ENCODE results near the gene APBA1. TPM values are rescaled to one million over a fixed set of nuclear protein-coding genes. Genes with fewer than 3 reads are reported as not detected.

Gene APBA1
- total RNA-seq, 1 experiment from 2014 or later, result 0.05 TPM

DNA sequence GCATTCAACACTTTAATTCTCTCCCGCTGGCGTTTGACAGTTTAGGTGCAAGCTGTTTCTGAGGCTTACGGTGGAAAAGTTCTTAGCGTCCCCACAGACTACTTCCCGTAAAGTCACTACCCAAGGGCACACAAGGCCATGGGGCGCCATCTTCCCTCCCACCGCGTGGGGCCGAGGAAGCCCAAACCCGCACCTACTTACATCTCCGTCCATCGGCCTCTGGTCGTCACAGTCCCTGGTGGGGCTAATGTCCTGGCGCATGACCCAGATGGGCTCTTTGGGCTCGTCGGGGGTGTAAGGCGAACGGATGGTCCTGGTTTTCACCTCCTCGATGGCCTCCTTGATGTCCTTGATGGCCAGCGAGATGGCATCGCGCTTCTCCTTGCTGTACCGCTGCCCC is 156.4 kb downstream of the APBA1 start:
- Histone ChIP-seq H3K36me3 (ENCODE audit: control insufficient read depth, insufficient read depth, low read length) (no peaks in the 10 kb centered on the region), H3K4me3 (ENCODE audit: low read depth in 2 of 2, low read length in 2 of 2) (no peak overlapping the region), H3K27me3 (ENCODE audit: control insufficient read depth, insufficient read depth, low read length) (no peaks in the 10 kb centered on the region), H3K27ac (ENCODE audit: low read length) (no peak overlapping the region), H3K4me1 (ENCODE audit: control insufficient read depth, insufficient read depth, low read length) (no peaks in the 10 kb centered on the region), H3K9me3 (ENCODE audit: control insufficient read depth, insufficient read depth, low read depth, low read length) (no peaks in the 10 kb centered on the region)
- DNase-seq (ENCODE audit: low read depth, low spot score), result no peak
- intact Hi-C loops (cut with micrococcal nuclease; ENCODE audit: unreplicated experiment), result no loop called here
- ATAC-seq, result no peak
- ChIA-PET CTCF (no interaction called here), POLR2A (no interaction called here)
- BruUV-seq (replicated peaks), result no TSS peak
- TF ChIP-seq, protein P1, sequence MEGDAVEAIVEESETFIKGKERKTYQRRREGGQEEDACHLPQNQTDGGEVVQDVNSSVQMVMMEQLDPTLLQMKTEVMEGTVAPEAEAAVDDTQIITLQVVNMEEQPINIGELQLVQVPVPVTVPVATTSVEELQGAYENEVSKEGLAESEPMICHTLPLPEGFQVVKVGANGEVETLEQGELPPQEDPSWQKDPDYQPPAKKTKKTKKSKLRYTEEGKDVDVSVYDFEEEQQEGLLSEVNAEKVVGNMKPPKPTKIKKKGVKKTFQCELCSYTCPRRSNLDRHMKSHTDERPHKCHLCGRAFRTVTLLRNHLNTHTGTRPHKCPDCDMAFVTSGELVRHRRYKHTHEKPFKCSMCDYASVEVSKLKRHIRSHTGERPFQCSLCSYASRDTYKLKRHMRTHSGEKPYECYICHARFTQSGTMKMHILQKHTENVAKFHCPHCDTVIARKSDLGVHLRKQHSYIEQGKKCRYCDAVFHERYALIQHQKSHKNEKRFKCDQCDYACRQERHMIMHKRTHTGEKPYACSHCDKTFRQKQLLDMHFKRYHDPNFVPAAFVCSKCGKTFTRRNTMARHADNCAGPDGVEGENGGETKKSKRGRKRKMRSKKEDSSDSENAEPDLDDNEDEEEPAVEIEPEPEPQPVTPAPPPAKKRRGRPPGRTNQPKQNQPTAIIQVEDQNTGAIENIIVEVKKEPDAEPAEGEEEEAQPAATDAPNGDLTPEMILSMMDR (IDR thresholded peaks at IDR 0.05), result no peak
- TF ChIP-seq TCF7L2 (IDR thresholded peaks at IDR 0.05; ENCODE audit: low read depth, low read length) (no peak), POLR2AphosphoS5 (IDR thresholded peaks at IDR 0.05; ENCODE audit: low read depth, low read length) (no peak), SIN3A (IDR thresholded peaks at IDR 0.05; ENCODE audit: borderline replicate concordance, insufficient read depth, low read depth, low read length) (no peak)
- TF ChIP-seq, protein P2, sequence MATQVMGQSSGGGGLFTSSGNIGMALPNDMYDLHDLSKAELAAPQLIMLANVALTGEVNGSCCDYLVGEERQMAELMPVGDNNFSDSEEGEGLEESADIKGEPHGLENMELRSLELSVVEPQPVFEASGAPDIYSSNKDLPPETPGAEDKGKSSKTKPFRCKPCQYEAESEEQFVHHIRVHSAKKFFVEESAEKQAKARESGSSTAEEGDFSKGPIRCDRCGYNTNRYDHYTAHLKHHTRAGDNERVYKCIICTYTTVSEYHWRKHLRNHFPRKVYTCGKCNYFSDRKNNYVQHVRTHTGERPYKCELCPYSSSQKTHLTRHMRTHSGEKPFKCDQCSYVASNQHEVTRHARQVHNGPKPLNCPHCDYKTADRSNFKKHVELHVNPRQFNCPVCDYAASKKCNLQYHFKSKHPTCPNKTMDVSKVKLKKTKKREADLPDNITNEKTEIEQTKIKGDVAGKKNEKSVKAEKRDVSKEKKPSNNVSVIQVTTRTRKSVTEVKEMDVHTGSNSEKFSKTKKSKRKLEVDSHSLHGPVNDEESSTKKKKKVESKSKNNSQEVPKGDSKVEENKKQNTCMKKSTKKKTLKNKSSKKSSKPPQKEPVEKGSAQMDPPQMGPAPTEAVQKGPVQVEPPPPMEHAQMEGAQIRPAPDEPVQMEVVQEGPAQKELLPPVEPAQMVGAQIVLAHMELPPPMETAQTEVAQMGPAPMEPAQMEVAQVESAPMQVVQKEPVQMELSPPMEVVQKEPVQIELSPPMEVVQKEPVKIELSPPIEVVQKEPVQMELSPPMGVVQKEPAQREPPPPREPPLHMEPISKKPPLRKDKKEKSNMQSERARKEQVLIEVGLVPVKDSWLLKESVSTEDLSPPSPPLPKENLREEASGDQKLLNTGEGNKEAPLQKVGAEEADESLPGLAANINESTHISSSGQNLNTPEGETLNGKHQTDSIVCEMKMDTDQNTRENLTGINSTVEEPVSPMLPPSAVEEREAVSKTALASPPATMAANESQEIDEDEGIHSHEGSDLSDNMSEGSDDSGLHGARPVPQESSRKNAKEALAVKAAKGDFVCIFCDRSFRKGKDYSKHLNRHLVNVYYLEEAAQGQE (IDR thresholded peaks at IDR 0.05; ENCODE audit: insufficient read depth in 1 of 2, low read depth in 2 of 2, low read length in 1 of 2), result no peak
- in situ Hi-C loops (cut with HindIII; ENCODE audit: low pct_unique_long_range_greater_than_20kb, low sequenced_read_pairs), result no loop called here

DNA sequence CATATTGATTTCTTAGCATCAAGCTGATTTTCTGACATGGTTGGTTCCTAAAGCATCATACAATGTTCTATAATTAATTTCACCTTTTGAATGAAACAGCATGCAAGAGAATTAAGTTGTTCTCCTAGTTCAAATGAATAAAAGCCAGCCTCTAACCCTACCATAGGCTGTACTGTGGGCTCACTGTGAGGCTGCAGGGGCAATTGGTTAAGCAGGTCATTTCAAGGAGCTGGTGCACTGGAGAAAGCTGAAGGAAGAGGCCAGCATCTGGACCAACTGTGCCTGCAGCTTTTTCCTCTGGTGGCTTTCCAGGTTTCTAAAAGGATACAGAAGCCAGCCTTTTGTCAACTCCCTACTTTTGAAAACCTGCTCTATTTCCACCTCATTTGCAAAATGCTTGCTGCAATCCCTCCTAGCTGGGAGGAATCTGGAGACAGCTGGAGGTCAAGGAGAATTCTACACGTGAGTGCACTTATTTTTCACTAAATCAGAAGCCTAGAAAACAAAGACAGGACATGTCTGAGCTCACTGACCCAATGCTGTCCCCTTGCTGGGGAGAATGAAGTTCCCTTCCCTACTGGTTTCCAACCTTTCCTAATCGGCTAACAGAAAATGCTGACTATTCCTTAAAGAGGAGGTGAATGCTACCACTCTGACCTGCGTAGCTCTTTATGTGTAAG is 158.9 kb downstream of the APBA1 start:
- DNase-seq (ENCODE audit: low read depth, low spot score), result no peak
- CTCF ChIA-PET, result no interaction called here
- ATAC-seq, result no peak
- in situ Hi-C loops (cut with HindIII; ENCODE audit: low pct_unique_long_range_greater_than_20kb, low sequenced_read_pairs), result no loop called here
- no peaks in the 10 kb centered on the region for H3K27me3 ChIP-seq (ENCODE audit: control insufficient read depth, insufficient read depth, low read length)
- POLR2A ChIA-PET, result no interaction called here
- no peak overlapping the region for H3K4me3 ChIP-seq (ENCODE audit: low read depth in 2 of 2, low read length in 2 of 2)
- no peaks in the 10 kb centered on the region for H3K4me1 ChIP-seq (ENCODE audit: control insufficient read depth, insufficient read depth, low read length)
- no peaks in the 10 kb centered on the region for H3K9me3 ChIP-seq (ENCODE audit: control insufficient read depth, insufficient read depth, low read depth, low read length)
- no peaks in the 10 kb centered on the region for H3K36me3 ChIP-seq (ENCODE audit: control insufficient read depth, insufficient read depth, low read length)
- H3K27ac ChIP-seq (ENCODE audit: low read length), result no peak overlapping the region
- BruUV-seq (replicated peaks), result no TSS peak
- intact Hi-C loops (cut with micrococcal nuclease; ENCODE audit: unreplicated experiment), result no loop called here
- TF ChIP-seq POLR2AphosphoS5 (IDR thresholded peaks at IDR 0.05; ENCODE audit: low read depth, low read length) (no peak), TCF7L2 (IDR thresholded peaks at IDR 0.05; ENCODE audit: low read depth, low read length) (no peak), SIN3A (IDR thresholded peaks at IDR 0.05; ENCODE audit: borderline replicate concordance, insufficient read depth, low read depth, low read length) (no peak)
- TF ChIP-seq, protein P1 (IDR thresholded peaks at IDR 0.05), result no peak
- TF ChIP-seq, protein P2 (IDR thresholded peaks at IDR 0.05; ENCODE audit: insufficient read depth in 1 of 2, low read depth in 2 of 2, low read length in 1 of 2), result no peak
